ENCODE measurements around the gene TMEM221. TPM values are rescaled to one million over a fixed set of nuclear protein-coding genes. Genes with fewer than 3 reads are reported as not detected.

Gene TMEM221
- total and polyA plus RNA-seq, 2 donors (not counting 3 experiments of a cell fraction or from before 2014, with no cell fraction given): 0.08 TPM; not detected in 1

- BruUV-seq (replicated peaks): no TSS peak
- dilution Hi-C loops (cut with MboI; ENCODE audit: extremely low pct_ligation_motif_present, low sequenced_read_pairs): no loop called here
- Histone ChIP-seq H3K4me2 (ENCODE audit: insufficient read depth, low read length) (no peak overlapping the region), H3K9ac (replicated peaks; ENCODE audit: extremely low read depth, insufficient read depth, low read length) (no peak overlapping the region), H3K79me2 (ENCODE audit: control insufficient read depth, insufficient read depth, low read length) (no peaks in the 10 kb centered on the region), H3K4me1 (ENCODE audit: control insufficient read depth, extremely low read depth, insufficient read depth, low read length) (no peaks in the 10 kb centered on the region), H3K4me3 (replicated peaks in 1 of 3; ENCODE audit: insufficient read depth in 1 of 3, low read depth in 1 of 3, low read length in 3 of 3) (no peak overlapping the region), H3K27me3 (ENCODE audit: control insufficient read depth in 2 of 2, insufficient read depth in 2 of 2, low read length in 2 of 2) (no peaks in the 10 kb centered on the region), H3K9me3 (replicated peaks; ENCODE audit: control insufficient read depth, insufficient read depth, low read length) (no peaks in the 10 kb centered on the region), H2AFZ (ENCODE audit: low read depth, low read length) (no peak overlapping the region), H3K27ac (ENCODE audit: insufficient read depth, low read depth, low read length) (no peak overlapping the region), H4K20me1 (replicated peaks; ENCODE audit: control insufficient read depth, extremely low read depth, insufficient read depth, low read length) (no peaks in the 10 kb centered on the region), H3K36me3 (ENCODE audit: control insufficient read depth in 2 of 2, extremely low read depth in 1 of 2, insufficient read depth in 2 of 2, low read length in 2 of 2) (no peaks in the 10 kb centered on the region), H3K9me1 (replicated peaks; ENCODE audit: control insufficient read depth, extremely low read depth, insufficient read depth, low read length) (no peaks in the 10 kb centered on the region)
- POLR2A ChIA-PET: no interaction called here
- FAIRE-seq (no peak), DNase-seq (ENCODE audit: low read depth, low spot score) (no peak)
- TF ChIP-seq GATA2 (IDR thresholded peaks at IDR 0.05; ENCODE audit: insufficient read depth, insufficient read length, low read depth, low read length) (no peak), POLR2A (IDR thresholded peaks at IDR 0.05; ENCODE audit: low read depth, low read length) (no peak), POLR2AphosphoS5 (IDR thresholded peaks at IDR 0.05; ENCODE audit: insufficient read depth, low read depth, low read length) (no peak), CTCF (IDR thresholded peaks at IDR 0.05; ENCODE audit: extremely low read depth in 1 of 2, insufficient read depth in 1 of 2, low read depth in 1 of 2, low read length in 2 of 2) (no peak), MYC (IDR thresholded peaks at IDR 0.05; ENCODE audit: low read depth, low read length) (no peak), JUN (IDR thresholded peaks at IDR 0.05; ENCODE audit: borderline replicate concordance, insufficient read depth, insufficient read length, low read depth) (no peak), EZH2 (IDR thresholded peaks at IDR 0.05; ENCODE audit: borderline replicate concordance, low read depth, low read length, severe bottlenecking) (no peak), MAX (IDR thresholded peaks at IDR 0.05; ENCODE audit: insufficient read depth, insufficient read length) (no peak), FOS (IDR thresholded peaks at IDR 0.05; ENCODE audit: borderline replicate concordance, insufficient read depth, low read length) (no peak)
- intact Hi-C loops (cut with micrococcal nuclease): no loop called here
- CTCF ChIA-PET: interaction anchor here (2.5 kb wide), 1 partner anchor 10 kb away, joined by 9 read pairs; no protein-coding TSS in a partner anchor
These were observed 17.1 kb downstream of the TMEM221 start for GRCh38 chr19:17431417-17431816.

All from endothelial cell of umbilical vein (primary cell).